Stimulated activated naive CD8-positive, alpha-beta T cell treated with anti-CD3 and anti-CD28 coated beads, Interleukin-15, Interleukin-2, amounts not matched to agents 100 ng/mL and 50 ng/mL, for 24 hours (primary cell): ENCODE results near the gene LSAMP.

Experiments
- H3K27ac Mint-ChIP-seq: one replicate; pipeline ENCODE4 v1.8.0; 2021; ENCODE audit warnings: mild to moderate bottlenecking, mixed read lengths
- H3K27me3 Mint-ChIP-seq: one replicate; pipeline ENCODE4 v1.8.0; 2021; ENCODE audit warnings: mixed read lengths
- H3K36me3 Mint-ChIP-seq: one replicate; pipeline ENCODE4 v1.8.0; 2021; ENCODE audit warnings: low read depth, mixed read lengths
- H3K4me1 Mint-ChIP-seq: one replicate; pipeline ENCODE4 v1.8.0; 2021; ENCODE audit warnings: low read depth, mixed read lengths
- H3K4me3 Mint-ChIP-seq: one replicate; pipeline ENCODE4 v1.8.0; 2021; ENCODE audit warnings: mild to moderate bottlenecking, mixed read lengths
- H3K9me3 Mint-ChIP-seq: one replicate; pipeline ENCODE4 v1.8.0; 2021; ENCODE audit warnings: mixed read lengths

The LSAMP gene

DNA sequence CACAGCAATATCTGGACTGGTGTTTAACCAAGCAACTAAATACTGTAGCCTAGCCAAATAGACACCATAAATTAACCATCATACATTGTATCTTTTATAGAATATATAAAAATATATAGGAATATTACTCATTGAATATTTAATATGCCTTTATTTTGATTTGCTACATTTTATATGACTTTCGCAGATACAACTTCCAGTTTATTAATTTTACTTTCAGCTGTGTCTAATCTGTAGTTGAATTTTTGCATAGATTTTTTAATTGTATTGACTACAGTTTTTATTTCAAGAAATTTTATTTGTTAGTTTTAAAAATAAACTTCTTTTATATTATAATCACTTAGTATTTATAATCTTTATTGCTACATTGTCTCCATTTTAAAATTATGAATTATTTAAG lies 299.7 kb downstream of the LSAMP start:
- Mint-ChIP-seq H3K27ac (no peak overlapping the region), H3K27me3 (no peaks in the 10 kb centered on the region), H3K4me1 (no peaks in the 10 kb centered on the region), H3K4me3 (no peak overlapping the region), H3K9me3 (peaks cover 16% of the 10 kb centered on the region), H3K36me3 (no peaks in the 10 kb centered on the region)

DNA sequence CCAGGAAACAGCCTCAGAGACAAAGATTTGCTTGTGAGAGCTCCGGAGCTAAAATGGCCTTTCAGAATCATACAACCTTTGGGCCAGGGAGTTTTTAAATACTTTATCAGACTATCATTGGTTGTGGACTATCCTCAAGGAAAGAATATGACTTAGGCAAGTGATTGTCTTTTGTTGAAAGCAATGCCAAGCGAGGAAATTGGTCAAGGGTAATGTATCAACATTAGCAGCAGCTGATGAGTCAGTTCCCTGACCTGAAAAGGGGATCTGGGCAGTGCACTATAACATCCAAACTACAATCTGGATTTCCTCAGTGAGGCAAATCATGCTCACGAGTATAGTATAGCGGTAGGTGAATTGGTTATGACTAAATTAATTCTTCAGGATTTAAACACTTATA lies 303.6 kb downstream of the LSAMP start:
- H3K27ac Mint-ChIP-seq, result no peak overlapping the region
- no peak overlapping the region for H3K4me3 Mint-ChIP-seq
- H3K36me3 Mint-ChIP-seq, result no peaks in the 10 kb centered on the region
- H3K27me3 Mint-ChIP-seq, result no peaks in the 10 kb centered on the region
- no peaks in the 10 kb centered on the region for H3K4me1 Mint-ChIP-seq
- peaks cover 15% of the 10 kb centered on the region for H3K9me3 Mint-ChIP-seq

DNA sequence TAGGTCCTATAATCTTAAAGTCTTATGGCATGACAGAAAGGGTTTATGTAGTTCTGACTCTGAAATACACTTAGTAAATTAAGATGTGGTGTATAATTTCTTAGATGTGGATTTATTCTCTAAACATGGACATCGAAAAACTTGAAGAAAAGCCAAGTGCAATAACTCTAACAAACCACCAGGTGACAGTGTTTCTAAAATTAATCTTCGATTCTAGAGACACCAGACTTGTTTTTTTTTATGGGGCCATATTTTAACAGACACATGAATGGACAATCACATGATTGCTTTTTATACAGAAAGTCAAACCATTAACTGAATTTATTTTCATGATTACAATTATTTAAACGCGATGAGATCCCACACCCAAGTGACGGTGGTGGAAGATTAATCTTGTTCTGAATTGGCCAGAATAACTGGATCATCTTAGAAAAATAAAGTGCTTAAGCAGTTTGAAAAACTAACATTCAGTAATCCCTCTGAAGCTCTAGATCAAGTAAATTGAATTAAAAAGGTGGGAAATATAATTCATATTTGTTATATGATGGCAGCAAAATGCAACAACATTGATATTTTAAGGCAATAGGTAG lies 305.1 kb downstream of the LSAMP start:
- Mint-ChIP-seq H3K27me3 (no peaks in the 10 kb centered on the region), H3K4me1 (no peaks in the 10 kb centered on the region), H3K27ac (no peak overlapping the region), H3K9me3 (peaks cover 4% of the 10 kb centered on the region), H3K36me3 (no peaks in the 10 kb centered on the region), H3K4me3 (no peak overlapping the region)

DNA sequence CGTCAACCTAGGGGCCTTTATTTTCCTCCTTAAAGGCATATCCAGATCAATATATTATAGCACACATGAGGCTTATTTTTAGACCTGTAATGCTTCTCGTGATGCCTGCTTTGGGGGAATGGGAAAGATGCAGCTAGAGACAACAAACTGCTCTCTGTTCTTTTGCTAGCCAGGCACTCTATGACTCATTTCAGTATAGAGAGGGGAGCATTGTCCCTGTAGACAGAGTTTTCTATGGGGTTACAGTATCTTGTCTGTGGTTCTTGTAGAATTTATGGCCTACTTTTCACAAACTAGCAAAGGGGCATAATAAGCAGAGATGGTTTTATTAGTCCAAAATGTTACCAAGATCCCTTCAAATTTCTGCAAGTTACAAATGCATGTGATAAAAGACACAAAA lies 305.6 kb downstream of the LSAMP start:
- no peaks in the 10 kb centered on the region for H3K36me3 Mint-ChIP-seq
- no peak overlapping the region for H3K4me3 Mint-ChIP-seq
- no peaks in the 10 kb centered on the region for H3K27me3 Mint-ChIP-seq
- H3K9me3 Mint-ChIP-seq, result no peaks in the 10 kb centered on the region
- no peak overlapping the region for H3K27ac Mint-ChIP-seq
- no peaks in the 10 kb centered on the region for H3K4me1 Mint-ChIP-seq

DNA sequence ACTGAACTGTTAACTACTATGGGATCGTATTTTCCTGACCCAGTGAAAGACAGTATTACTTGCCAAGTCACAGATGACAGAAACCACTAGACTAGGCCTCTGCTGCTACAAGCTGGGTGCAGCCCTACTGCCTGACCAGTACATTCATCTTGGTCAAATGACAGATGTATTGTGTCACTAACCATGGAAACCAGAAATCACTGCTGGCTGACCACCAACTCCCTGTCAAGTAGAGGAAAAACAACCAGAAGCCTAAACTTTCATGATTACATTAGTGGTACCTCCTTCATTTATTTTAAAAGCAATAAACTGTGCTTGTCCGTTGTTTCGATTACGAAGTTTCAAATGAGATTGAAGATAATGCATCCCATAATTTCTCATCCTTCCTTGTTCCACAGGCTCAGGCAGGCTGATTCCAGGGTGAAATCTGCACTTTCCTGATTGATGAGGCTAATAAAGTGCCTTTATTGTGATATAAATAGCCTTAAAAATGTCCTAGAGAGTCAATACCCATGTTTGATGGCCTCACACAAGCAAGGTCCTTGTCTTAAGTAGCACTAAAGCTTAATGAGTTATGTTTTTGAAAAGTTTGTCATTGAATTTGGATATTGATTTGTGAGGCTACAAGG lies 309.7 kb downstream of the LSAMP start:
- no peaks in the 10 kb centered on the region for H3K9me3 Mint-ChIP-seq

DNA sequence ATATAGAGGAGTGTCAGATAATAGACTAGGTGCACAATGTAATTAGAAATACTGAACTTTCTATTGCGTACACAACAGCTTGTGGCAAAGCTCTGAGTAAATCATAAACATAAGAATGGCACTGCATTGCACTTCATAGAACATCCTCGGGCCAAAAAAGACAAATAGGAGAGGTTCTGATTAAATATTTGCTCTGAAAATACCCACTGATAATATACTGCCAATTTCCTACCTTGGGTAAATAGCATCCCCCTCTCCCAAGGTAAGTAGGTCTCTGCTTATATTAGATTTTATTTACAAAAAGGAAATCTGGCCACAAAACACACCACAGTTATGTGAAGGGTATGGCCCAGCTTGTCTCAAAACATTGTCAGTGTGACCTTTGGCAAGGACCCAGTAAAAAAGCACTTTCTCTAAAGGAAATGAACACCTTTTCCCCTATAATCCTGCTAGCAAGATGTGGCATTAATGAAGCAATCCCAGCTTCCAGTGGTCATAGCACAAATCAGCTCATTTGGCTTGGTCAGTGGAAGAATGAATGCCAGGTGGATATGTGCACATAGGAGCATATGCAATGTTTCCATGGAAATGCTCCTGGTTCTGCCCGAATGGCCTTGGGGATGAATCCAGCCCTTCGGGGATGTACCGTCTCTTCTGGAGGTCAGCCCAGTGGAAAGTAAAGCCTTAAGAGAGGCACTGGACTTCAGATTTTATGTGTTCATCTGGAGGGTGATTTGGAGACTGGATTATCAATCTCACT lies 315.9 kb downstream of the LSAMP start:
- no peaks in the 10 kb centered on the region for H3K36me3 Mint-ChIP-seq
- no peaks in the 10 kb centered on the region for H3K9me3 Mint-ChIP-seq
- no peak overlapping the region for H3K27ac Mint-ChIP-seq
- no peaks in the 10 kb centered on the region for H3K27me3 Mint-ChIP-seq
- no peaks in the 10 kb centered on the region for H3K4me1 Mint-ChIP-seq
- no peak overlapping the region for H3K4me3 Mint-ChIP-seq

More for the DNA sequence above, 309.7 kb downstream of the LSAMP start:
- Mint-ChIP-seq H3K4me1 (no peaks in the 10 kb centered on the region), H3K27ac (no peak overlapping the region), H3K27me3 (no peaks in the 10 kb centered on the region), H3K36me3 (no peaks in the 10 kb centered on the region), H3K4me3 (no peak overlapping the region)

DNA sequence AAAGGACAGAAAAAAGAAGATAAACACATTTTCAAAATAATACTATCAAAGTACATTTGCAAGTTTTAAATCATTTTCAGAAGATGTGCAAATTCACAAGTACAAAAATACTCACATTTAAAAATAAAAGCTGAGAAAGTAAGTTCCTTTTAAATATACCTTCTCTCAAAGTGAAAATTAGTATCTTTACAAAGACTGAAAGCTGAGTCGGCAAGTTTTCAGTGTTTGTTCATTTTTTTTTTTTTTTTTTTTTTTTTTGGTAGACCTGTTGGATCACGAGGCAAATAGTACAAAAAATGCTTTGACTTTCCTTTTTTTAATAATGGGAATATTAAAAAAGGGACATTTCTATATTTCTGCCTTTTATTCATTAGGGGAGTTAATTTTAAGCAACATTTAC lies 317.8 kb downstream of the LSAMP start:
- no peaks in the 10 kb centered on the region for H3K9me3 Mint-ChIP-seq
- no peaks in the 10 kb centered on the region for H3K36me3 Mint-ChIP-seq
- H3K27me3 Mint-ChIP-seq, result no peaks in the 10 kb centered on the region
- H3K4me3 Mint-ChIP-seq, result no peak overlapping the region
- H3K27ac Mint-ChIP-seq, result no peak overlapping the region
- no peaks in the 10 kb centered on the region for H3K4me1 Mint-ChIP-seq

DNA sequence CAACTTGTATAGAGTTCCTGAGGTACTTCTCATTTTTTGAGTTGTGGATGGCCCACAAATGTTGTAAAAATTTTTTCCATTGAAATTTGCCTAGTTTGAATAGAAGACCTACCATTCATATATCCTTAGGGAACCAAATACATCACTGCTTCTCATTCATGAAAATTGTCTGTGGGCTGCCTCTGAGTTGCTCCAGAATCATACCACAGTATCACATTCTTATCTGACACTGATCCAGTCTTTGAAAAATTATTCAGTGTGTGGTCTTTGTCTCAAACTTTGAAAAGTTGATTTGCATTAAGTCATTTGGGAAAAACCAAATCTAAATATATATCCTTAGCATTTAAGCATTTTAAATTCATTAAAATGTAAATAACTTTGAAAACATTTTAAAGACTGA lies 321.1 kb downstream of the LSAMP start:
- H3K36me3 Mint-ChIP-seq, result no peaks in the 10 kb centered on the region
- H3K27me3 Mint-ChIP-seq, result no peaks in the 10 kb centered on the region
- H3K4me3 Mint-ChIP-seq, result no peak overlapping the region
- H3K9me3 Mint-ChIP-seq, result no peaks in the 10 kb centered on the region
- no peaks in the 10 kb centered on the region for H3K4me1 Mint-ChIP-seq
- no peak overlapping the region for H3K27ac Mint-ChIP-seq

DNA sequence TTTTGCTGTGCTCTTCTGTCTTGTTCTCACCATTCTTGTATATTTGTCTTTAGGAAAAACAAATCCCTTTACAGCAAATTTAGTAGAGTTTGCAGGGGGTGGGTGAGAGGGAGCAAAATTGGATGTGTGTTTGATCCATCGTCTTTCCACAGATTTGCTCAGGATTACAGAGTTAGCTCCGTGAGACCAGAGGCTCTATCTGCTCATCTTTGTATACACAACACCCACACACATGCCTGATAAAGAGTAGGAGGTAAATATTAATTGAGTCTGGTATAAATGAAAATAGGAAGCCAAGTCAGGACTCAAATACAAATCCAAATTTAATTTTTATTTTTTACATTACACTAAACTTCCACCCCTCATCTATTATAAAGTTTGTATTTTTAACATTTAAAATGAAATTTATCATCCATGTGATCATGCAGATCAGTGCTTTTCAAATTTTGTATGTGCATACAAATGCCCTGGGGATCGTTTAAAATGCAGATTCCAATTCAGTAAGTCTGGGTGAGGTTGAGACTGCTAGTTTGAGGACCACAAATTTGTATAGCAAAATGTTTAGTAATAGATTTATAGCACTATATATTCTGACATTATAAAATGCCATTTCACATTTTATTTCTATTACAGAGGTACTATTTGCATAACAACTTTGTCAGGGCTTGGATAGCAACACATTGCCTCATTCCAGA lies 326.7 kb downstream of the LSAMP start:
- no peaks in the 10 kb centered on the region for H3K27me3 Mint-ChIP-seq
- no peak overlapping the region for H3K4me3 Mint-ChIP-seq
- H3K36me3 Mint-ChIP-seq, result no peaks in the 10 kb centered on the region
- H3K9me3 Mint-ChIP-seq, result no peaks in the 10 kb centered on the region
- H3K4me1 Mint-ChIP-seq, result no peaks in the 10 kb centered on the region
- H3K27ac Mint-ChIP-seq, result no peak overlapping the region

DNA sequence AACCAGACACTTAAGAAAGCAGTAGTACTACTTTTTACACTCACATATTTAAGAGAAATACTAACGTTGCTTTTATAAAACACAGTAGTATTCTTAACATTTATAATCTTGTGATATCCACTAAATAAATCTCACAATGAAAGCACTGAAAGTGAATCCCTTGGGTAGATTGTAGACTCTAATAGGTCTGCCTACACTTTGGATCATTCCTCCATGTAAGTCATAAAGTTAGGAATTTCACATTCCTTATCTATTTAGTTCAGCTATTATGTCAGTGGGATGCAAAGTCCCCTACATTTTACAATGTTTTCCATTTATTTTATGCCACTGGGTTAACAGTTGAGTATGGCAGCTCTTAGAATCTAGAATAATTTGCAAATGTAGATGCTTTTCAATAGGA lies 330.7 kb downstream of the LSAMP start:
- no peaks in the 10 kb centered on the region for H3K9me3 Mint-ChIP-seq
- H3K4me1 Mint-ChIP-seq, result no peaks in the 10 kb centered on the region
- H3K27me3 Mint-ChIP-seq, result no peaks in the 10 kb centered on the region
- no peak overlapping the region for H3K27ac Mint-ChIP-seq
- no peak overlapping the region for H3K4me3 Mint-ChIP-seq
- H3K36me3 Mint-ChIP-seq, result no peaks in the 10 kb centered on the region

DNA sequence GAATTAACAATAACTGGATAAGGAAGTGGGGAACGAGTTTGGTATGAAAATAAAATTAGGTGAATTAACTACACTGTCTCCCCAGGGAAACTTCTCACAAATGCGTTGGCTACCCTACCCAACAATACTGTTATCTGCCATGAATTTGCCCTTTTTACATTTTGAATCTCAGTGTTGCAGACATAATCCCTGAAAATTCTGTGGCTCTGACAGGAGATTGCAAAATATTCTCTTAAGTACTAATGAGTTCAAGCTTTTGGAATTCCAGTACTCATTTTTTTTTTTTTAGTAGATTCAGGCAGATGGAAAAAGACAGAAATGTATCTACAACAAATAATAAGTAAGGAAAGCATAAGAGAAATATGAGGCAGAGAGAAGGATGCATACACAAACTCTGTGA lies 332.6 kb downstream of the LSAMP start:
- H3K4me1 Mint-ChIP-seq, result no peaks in the 10 kb centered on the region
- no peaks in the 10 kb centered on the region for H3K9me3 Mint-ChIP-seq
- H3K27me3 Mint-ChIP-seq, result no peaks in the 10 kb centered on the region
- H3K27ac Mint-ChIP-seq, result no peak overlapping the region
- no peak overlapping the region for H3K4me3 Mint-ChIP-seq
- no peaks in the 10 kb centered on the region for H3K36me3 Mint-ChIP-seq

DNA sequence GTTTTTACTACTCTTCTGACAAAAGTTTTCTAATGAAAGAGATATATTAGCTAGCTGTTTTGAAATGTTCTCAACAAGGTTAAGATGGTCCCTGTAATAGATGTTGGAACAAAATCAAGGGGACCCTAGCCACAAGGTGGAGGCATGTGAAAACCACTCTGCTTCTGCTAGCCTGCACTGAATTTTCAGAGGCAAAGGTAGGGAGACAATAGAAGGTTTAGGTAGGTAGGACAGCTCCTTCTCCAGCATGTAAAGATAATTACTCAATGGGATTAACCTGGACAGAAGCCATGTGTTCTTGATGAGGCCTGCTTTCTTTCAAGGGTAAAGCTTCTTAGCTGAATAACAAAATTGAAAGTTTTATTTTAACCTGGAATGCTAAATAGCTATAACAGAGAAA lies 333.5 kb downstream of the LSAMP start:
- Mint-ChIP-seq H3K4me1 (no peaks in the 10 kb centered on the region), H3K9me3 (no peaks in the 10 kb centered on the region), H3K27me3 (no peaks in the 10 kb centered on the region), H3K27ac (no peak overlapping the region), H3K4me3 (no peak overlapping the region), H3K36me3 (no peaks in the 10 kb centered on the region)

DNA sequence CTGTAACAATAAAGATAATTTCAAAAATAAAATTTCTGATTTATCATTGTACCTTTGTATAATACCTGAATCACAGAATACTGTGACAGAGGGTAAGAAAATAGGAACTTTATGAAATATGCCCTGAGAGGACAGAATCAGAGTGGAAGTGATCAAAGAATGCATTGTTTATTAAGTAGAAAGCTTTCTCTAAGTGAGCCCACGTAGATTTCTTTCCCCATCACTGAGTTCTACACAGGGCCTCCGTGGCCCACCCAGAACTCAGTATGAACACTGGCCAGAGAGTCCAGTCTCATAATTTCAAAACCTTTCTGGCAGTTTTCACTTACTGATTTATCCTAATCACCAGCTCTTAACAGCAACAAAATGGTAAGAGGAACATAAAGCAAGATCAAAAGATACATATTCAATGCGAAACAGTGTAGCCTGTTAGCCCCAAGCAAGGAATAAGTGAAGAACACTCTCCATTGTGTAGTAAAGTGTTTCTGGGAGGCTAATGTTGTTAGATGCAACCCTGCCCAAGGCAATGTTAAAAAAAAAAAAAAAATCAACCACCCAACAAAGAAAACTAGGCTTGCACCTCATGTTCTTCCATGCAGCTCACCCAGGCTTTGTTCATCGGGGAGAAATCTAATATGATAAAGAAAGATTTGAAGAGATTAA lies 341.3 kb downstream of the LSAMP start:
- Mint-ChIP-seq H3K4me3 (no peak overlapping the region), H3K27me3 (no peaks in the 10 kb centered on the region), H3K4me1 (no peaks in the 10 kb centered on the region), H3K36me3 (no peaks in the 10 kb centered on the region), H3K27ac (no peak overlapping the region), H3K9me3 (no peaks in the 10 kb centered on the region)

DNA sequence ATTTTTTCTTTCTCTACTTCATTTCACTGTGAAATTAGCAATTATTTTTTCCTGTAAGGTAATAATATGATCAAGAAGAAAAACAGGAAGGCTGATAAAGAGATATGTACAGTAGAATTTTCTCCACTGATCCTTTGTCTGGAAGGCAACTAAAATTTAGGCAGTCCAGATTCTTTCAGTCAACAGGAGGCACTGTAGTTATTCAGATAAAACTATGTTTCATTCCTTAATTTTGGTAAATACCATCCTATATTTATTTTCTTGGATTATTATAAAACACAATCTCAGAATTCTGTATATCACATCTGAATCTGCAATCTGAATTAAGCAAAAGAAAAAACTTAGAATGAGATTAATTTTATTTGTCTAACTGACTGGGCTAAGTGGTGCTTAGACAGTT lies 343.2 kb downstream of the LSAMP start:
- Mint-ChIP-seq H3K27me3 (no peaks in the 10 kb centered on the region), H3K27ac (no peak overlapping the region), H3K36me3 (no peaks in the 10 kb centered on the region), H3K4me3 (no peak overlapping the region), H3K9me3 (no peaks in the 10 kb centered on the region), H3K4me1 (no peaks in the 10 kb centered on the region)

DNA sequence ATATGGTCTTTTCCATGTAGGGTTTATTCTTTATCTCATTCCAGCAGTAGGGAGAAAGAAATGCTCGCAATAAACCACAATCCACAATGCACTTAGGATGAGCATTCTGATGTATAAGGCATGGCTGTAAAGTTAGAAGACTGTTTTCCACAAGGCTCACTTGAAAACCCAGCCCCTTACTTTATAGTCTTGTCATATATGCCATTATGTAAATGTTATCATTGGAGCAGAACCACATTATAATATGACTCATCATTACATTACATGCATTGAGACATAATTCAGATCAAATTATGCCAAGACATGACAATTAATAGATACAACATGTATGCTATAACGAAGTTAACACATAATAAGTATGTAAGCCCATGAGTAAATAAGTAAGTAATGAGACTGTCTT lies 348.1 kb downstream of the LSAMP start:
- Mint-ChIP-seq H3K27ac (no peak overlapping the region), H3K36me3 (no peaks in the 10 kb centered on the region), H3K27me3 (no peaks in the 10 kb centered on the region), H3K4me1 (no peaks in the 10 kb centered on the region), H3K9me3 (no peaks in the 10 kb centered on the region), H3K4me3 (no peak overlapping the region)
